ENCODE results near the gene TRIM40.

DNA sequence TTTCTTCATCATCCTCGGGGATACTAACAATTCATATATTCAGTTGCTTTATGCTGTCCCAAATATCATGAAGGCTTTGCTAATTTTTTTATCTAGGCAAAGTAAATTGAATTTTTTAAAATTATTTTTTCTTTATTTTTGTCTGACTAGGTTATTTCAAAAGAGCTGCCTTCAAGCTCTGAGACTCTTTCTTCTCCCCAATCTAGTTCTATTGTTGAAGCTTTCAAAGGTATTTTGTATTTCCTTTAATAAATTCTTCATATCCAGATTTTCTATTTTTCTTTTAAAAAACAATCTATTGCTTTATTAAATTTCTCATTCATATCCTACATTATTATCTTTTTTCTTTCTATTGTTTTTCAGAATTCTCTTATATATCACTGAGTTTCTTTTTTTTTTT lies 44.2 kb downstream of the TRIM40 start:
- no peak for TF ChIP-seq POLR2A (IDR thresholded peaks at IDR 0.05; ENCODE audit: low read length)
- TF ChIP-seq GATA1 (IDR thresholded peaks at IDR 0.05; ENCODE audit: low read depth, low read length), result no peak

Data from erythroblast (primary cell).